NK-92 treated with Interleukin-12 subunit alpha and Interleukin-12 subunit beta, amount 100 ng/mL, for 24 hours (cell line): Measurements from ENCODE around the gene CES3.
A peak's percentile ranks its signal among the peaks of the same experiment; 100 is the strongest.
"Not testable (repeated sequence)": the region's sequence is repeated elsewhere in the genome, so short reads cannot be mapped to it uniquely, and the experiment has no call there.

Experiments used
- DNase-seq: peaks from one replicate; lab custom pipeline; 2025; lab: John Stamatoyannopoulos, UW

Gene CES3

DNA sequence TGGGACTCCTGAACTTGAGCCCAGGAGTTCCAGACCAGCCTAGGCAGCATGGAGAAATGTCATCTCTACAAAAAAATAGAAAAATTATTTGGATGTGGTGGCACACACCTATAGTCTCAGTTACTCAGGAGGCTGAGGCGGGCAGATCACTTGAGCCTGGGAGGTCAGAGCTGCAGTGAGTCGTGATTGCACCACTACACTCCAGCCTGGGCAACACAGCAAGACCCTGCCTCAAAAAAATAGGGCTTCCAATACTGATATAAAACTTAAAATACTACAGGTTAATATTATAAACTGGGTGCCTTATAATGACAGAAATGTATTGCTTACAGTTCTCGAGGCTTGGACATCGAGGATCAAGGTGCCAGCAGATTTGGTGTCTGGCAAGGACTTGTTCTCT is 15.1 kb upstream of the CES3 start:
- DNase-seq: no peak

- no peak for DNase-seq
Measured at GRCh38 chr16:66946541-66946940, 14.5 kb upstream of the CES3 start.

DNA sequence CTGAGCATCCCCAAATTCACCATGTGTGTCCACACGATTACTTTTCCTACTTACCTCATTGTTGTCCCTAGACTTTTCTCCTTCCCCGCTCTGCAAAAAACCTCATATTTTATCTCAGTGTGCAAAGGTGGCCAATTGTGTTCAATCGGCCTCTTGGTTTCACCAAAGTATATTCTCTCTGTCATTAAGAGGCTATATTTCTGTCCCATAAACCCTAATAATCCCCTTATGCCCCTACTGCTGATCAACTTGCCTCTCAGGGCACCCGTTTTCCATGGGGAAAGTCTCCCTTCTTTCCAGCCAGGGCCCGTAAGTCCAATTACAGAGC is 14.1 kb upstream of the CES3 start:
- no peak for DNase-seq

GRCh38 chr16:66947302-66948065 is 13.6 kb upstream of the CES3 start:
- peak; percentile 34 for DNase-seq

DNA sequence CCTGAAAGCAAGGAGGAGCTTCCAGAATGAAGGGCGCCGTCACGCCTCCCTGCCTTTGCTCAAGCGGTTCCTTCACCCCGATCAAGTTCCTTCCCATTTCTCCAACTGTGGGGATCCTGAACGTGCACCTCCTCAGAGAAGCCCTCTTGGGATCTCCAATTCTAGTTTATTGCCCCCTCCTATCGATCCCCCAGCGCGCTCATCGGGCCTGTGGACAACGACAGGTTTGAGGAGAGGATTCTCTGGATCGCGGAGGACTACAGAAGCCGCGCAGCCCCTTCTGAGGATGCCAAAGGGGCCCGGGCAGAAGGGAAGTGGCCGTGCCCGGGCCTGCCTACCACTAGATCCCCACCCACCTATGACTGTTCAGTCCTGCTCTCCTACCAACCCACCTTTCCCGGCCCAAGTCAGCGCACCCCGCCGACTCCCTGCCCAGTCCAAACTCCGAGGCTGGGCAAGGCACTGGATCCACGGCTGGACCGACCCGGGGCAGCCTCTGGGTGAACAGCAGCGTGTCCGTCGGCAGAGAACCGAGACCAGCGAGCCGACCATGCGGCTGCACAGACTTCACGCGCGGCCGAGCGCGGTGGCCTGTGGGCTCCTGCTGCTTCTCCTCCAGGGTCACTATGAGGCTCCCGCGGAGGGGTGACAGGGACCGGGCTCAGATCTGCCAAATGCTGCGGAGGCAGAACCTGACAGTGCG is 12.8 kb upstream of the CES3 start:
- no peak for DNase-seq

DNA sequence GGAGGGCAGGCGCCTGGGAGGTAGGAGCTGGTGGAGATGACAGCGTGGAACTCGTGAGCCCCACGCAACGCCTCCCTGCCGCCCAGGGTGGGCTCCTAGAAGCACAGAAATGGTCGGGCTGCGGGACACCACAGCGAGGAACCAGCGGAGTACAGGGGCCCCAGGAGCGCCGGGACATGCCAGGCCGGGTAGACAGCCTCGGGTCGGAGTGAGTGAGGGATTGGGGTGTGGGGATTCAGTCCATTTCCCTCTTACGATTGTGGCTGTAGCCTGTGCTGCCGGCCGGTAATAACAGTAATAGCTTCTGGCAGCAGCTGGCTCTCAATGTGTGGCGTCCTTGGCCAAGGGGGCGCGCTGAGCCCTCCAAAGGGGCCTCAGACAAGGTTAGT is 12.2 kb upstream of the CES3 start:
- DNase-seq: no peak

- DNase-seq: no peak
Measured at GRCh38 chr16:66949472-66949871, 11.6 kb upstream of the CES3 start.

GRCh38 chr16:66950437-66950836 is 10.6 kb upstream of the CES3 start:
- DNase-seq: no peak

DNA sequence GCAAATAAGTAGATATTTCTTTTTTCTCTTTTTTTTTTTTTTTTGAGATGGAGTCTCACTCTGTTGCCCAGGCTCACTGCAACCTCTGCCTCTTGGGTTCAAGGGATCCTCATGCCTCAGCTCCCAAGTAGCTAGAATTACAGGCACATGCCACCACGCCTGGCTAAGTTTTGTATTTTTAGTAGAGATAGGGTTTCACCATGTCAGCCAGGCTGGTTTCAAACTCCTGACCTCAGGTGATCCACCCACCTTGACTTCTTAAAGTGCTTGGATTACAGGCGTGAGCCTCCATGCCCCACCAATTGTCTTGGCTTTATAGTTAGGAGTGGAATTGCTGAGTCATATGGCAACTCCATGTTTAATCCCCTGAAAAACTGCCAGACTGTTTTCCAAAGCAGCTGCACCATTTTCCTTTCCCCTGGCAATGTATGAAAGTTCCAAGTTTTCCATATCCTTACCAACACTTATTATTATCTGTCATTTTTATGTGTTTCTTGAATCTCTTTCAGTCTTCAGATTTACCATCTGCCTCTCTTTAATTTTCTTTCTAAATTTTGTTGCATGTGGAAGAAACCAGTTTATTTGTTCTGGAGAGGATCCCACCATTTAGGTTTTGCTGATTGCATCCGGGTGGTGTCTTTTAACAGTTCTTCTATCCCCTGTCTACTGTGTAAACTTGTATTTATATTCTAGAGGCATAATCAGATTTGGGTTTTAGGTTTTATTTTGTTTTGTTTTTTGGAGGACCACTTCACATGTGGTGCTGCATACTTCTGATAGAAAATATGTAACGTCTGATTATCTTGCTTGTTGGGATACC is 9.9 kb upstream of the CES3 start:
- DNase-seq: no peak

GRCh38 chr16:66952430-66953110 is 8.5 kb upstream of the CES3 start:
- DNase-seq: no peak

DNA sequence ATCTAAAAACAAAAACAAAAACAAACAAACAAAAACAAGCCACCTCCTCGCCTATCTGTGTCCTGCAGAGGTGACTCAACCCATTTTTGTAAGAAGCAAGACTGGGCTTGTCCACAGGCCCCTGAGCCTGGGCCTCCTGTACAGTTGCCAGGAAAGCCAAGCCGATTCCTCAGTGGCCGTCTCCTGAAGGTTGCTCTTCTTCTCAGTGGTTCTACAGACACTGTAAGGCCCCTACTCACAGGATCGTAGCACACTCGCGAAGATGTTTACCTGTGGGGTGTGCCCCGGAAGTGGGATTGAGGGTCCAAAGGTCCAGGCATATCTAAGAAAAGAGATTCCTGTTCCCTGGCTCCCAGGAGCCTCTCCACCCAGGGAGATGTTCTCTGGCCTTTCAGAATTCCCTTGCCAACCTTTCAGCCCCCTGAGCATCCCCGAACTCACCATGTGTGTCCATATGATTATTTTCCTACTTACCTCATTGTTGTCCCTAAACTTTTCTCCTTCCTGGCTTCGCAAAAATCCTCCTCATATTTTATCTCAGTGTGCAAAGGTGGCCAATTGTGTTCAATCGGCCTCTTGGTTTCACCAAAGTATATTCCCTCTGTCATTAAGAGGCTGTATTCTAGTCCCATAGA is 7.5 kb upstream of the CES3 start:
- DNase-seq: no peak

DNA sequence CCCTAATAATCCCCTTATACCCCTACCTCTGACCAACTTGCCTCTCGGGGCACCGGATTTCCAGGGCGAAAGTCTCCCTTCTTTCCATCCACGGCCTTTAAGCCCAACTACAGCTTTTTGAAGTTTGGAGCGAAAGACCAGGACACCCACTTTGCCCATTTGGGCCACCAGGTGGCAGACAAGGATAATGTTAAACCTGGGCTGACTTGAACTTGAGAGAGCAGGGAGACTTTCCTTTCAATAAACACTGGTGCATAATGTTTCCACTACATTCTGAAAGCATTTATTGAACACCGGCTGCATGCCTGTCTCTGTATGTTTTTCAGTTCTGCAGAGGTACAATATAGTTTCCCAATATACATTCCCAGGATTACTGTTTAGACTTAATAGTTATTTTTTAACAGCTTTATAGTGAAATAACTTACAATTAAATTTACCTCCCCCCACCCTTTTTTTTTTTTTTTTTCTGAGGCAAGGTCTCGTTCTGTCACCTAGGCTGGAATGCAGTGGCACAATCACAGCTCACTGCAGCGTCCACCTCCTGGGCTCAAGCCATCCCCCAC is 6.9 kb upstream of the CES3 start:
- peak; percentile 43 for DNase-seq

DNA sequence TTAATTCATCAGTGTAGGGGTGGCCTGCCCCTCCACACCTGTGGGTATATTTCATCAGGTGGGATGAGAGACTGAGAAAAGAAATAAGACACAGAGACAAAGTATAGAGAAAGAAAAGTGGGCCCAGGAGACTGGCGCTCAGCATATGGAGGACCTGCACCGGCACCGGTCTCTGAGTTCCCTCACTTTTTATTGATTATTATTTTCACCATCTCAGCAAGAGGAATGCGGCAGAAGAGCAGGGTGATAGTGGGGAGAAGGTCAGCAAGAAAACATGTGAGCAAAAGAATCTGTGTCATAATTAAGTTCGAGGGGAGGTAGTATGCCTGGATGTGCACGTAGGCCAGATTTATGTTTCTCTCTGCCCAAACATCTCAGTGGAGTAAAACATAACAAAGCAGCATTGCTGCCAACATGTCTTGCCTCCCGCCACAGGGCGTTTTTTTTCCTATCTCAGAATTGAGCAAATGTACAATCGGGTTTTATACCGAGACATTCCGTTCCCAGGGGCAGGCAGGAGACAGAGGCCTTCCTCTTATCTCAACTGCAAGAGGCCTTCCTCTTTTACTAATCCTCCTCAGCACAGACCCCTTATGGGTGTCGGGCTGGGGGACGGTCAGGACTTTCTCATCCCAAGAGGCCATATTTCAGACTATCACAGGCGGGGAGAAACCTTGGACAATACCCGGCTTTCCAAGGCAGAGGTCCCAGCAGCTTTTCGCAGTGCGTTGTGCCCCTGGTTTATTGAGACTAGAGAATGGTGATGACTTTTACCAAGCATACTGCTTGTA is 5.5 kb upstream of the CES3 start:
- not testable (repeated sequence) for DNase-seq

DNA sequence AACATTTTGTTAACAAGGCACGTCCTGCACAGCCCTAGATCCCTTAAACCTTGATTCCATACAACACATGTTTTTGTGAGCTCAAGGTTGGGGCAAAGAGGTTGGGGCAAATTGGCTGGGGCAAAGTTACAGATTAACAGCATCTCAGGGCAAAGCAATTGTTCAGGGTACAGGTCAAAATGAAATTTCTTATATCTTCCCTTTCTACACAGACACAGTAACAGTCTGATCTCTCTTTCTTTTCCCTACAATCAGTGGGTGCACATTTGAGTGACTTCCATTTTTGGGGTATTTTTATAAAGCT is 5.0 kb upstream of the CES3 start:
- not testable (repeated sequence) for DNase-seq

GRCh38 chr16:66958857-66959703 is 2.0 kb upstream of the CES3 start:
- DNase-seq: no peak

- DNase-seq: no peak
Measured at GRCh38 chr16:66959704-66960161, 1.3 kb upstream of the CES3 start.

DNA sequence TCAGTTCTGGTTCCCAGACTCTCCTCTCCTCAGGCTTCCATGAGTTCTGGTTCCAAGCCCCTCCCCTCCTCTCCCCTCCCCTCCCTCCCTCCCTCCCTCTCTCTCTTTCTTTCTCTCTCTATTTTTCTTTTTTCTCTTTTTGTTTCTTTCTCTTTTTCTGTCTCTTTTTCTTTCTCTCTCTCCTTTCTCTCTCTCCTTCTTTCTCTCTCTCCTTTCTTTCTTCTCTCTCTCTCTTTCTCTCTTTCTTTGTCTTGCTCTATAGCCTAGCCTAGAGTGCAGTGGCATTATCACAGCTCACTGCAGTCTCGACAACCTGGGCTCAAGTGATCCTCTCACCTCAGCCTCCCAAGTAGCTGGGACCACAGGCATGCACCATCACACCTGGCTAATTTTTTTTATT is 796 bp upstream of the CES3 start:
- DNase-seq: no peak

- no peak for DNase-seq
Measured at GRCh38 chr16:66961914-66962313, 848 bp downstream of the CES3 start.

DNA sequence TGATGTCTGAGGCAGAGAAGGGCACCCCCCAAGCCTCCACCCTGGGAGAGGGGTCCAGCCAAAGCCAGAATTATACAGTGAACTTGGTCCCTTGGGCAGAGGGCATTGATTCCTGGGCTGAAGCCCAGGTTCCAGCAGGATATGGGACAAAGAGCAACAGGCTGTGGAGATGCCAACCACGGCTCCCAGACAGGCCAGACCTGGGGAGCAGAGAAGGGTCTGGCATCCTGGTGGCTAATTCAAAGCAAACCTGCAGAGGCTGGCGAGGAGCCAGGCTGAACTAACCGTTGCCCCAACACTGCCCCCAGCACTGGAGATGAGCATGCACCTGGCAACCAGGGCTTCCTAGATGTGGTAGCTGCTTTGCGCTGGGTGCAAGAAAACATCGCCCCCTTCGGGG is 3.0 kb downstream of the CES3 start:
- no peak for DNase-seq

DNA sequence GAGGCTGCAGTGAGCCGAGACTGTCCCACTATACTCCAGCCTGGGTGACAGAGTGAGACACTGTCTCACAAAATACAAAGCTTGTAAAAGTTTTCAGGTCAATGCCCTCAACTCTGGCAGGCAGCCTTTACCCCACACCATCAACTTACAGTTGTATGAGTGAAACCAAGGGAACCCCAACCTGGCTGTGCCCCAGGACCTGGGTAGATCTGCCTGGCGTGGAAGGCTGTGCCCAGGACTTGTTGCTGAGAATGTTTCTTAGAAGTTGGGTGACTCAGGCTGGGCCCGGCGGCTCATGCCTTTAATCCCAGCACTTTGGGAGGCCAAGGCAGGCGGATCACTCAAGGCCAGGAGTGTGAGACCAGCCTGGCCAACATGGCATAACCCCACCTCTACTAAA is 7.8 kb downstream of the CES3 start:
- no peak for DNase-seq
